H1 (cell line): Measurements from ENCODE around the gene CLPSL2. TPM values are rescaled to one million over a fixed set of nuclear protein-coding genes. Genes with fewer than 3 reads are reported as not detected.

ENCODE experiments used
- CTCF ChIA-PET: fragments of 300-600 bp; sonication (Branson Sonifier 250); formaldehyde crosslinking; loops from one replicate; lab custom pipeline; 2021; ENCODE audit not compliant: partially characterized antibody; lab: Charles Lee
- POLR2A ChIA-PET: fragments of 300-600 bp; sonication (Branson Sonifier 250); formaldehyde crosslinking; loops from one replicate; lab custom pipeline; 2021; ENCODE audit warnings: inconsistent platforms; ENCODE audit not compliant: partially characterized antibody; lab: Charles Lee
- DNase-seq, 2 experiments: peaks; one replicate each; pipeline versions ENCODE4 v3.0.0 to v3.0.0-alpha.2; 2010 to 2022; ENCODE audit warnings: low spot score in 2 of 2, low read depth in 1 of 2, mixed read lengths in 1 of 2
- FAIRE-seq: peaks from 2 replicates; lab custom pipeline; 2011; peaks lifted over from hg19 to GRCh38; lab: Jason Lieb, UNC
- H2AFZ ChIP-seq: 2 replicates; pipeline ENCODE4 v1.8.1; 2012; ENCODE audit warnings: low read length, inconsistent platforms
- H2AK5ac ChIP-seq: 2 replicates; pipeline ENCODE4 v1.6.1; 2013; ENCODE audit warnings: low read depth, low read length
- H2BK120ac ChIP-seq: replicated peaks from 2 replicates; pipeline ENCODE3; 2013; ENCODE audit warnings: low read depth, low read length, inconsistent platforms
- H2BK12ac ChIP-seq: 2 replicates; pipeline ENCODE4 v1.6.1; 2013; ENCODE audit warnings: low read depth, low read length
- H2BK15ac ChIP-seq: 2 replicates; pipeline ENCODE4 v1.6.1; 2013; ENCODE audit warnings: low read length
- H2BK20ac ChIP-seq: 2 replicates; pipeline ENCODE4 v1.6.1; 2013; ENCODE audit warnings: low read length
- H2BK5ac ChIP-seq: 2 replicates; pipeline ENCODE4 v1.6.1; 2013; ENCODE audit warnings: low read depth, low read length
- H3K14ac ChIP-seq: 2 replicates; pipeline ENCODE4 v1.6.1; 2013; ENCODE audit warnings: inconsistent platforms; ENCODE audit not compliant: insufficient read length
- H3K18ac ChIP-seq: 2 replicates; pipeline ENCODE4 v1.6.1; 2013; ENCODE audit warnings: low read length; ENCODE audit errors: extremely low read depth
- H3K23ac ChIP-seq: 2 replicates; pipeline ENCODE4 v1.6.1; 2013; ENCODE audit warnings: inconsistent platforms; ENCODE audit not compliant: insufficient read length
- H3K23me2 ChIP-seq: 2 replicates; pipeline ENCODE4 v1.6.1; 2013; ENCODE audit warnings: low read depth, low read length
- H3K27ac ChIP-seq: 2 replicates; pipeline ENCODE4 v1.6.1; 2011; ENCODE audit warnings: low read depth, low read length, inconsistent platforms
- H3K27me3 ChIP-seq, 4 experiments: replicated peaks in 1 of 4; 1 replicate in 1 of 4; 2 replicates in 3 of 4; pipeline versions ENCODE4 v1.6.1 to v1.8.1; 2011 to 2013; ENCODE audit warnings: low read length in 3 of 4, mild to moderate bottlenecking in 3 of 4, inconsistent platforms in 2 of 4, mixed read lengths in 2 of 4, moderate library complexity in 1 of 4; ENCODE audit not compliant: control insufficient read depth in 3 of 4, insufficient read depth in 3 of 4; ENCODE audit errors: extremely low read depth in 1 of 4
- H3K36me3 ChIP-seq, 4 experiments: 2 replicates each; pipeline versions ENCODE4 v1.6.1 to v1.8.1; 2011 to 2013; ENCODE audit warnings: mild to moderate bottlenecking in 4 of 4, low read length in 3 of 4, moderate library complexity in 2 of 4, control low read depth in 1 of 4, inconsistent platforms in 1 of 4; ENCODE audit not compliant: insufficient read depth in 4 of 4, control insufficient read depth in 2 of 4
- H3K4ac ChIP-seq: replicated peaks from 2 replicates; pipeline ENCODE3; 2013; ENCODE audit warnings: low read length, low read depth, mixed read lengths, inconsistent platforms; ENCODE audit not compliant: insufficient read length
- H3K4me1 ChIP-seq, 4 experiments: replicated peaks in 1 of 4; 1 replicate in 1 of 4; 2 replicates in 3 of 4; pipeline versions ENCODE4 v1.6.1 to v1.8.1; 2011 to 2013; ENCODE audit warnings: low read length in 3 of 4, inconsistent platforms in 2 of 4, mixed read lengths in 1 of 4; ENCODE audit not compliant: insufficient read depth in 4 of 4, control insufficient read depth in 3 of 4
- H3K4me2 ChIP-seq, 2 experiments: 2 replicates each; pipeline versions ENCODE4 v1.6.1 to v1.8.1; 2011 to 2013; ENCODE audit warnings: low read depth in 2 of 2, low read length in 2 of 2, control low read depth in 1 of 2, inconsistent platforms in 1 of 2, mild to moderate bottlenecking in 1 of 2; ENCODE audit not compliant: insufficient read depth in 1 of 2
- H3K4me3 ChIP-seq, 4 experiments: fragments of 200-600, 300-600 bp in 1 of 4; sonication (generic), shearing (Covaris generic), sonication (Bioruptor Twin) in 1 of 4; 2 replicates each; pipeline versions ENCODE4 v1.5.1 to v1.8.1; 2011 to 2016; ENCODE audit warnings: low read length in 4 of 4, low read depth in 3 of 4, control low read depth in 2 of 4, inconsistent platforms in 2 of 4, mild to moderate bottlenecking in 2 of 4, mixed read lengths in 1 of 4, moderate library complexity in 1 of 4; ENCODE audit not compliant: insufficient read depth in 2 of 4; ENCODE audit errors: extremely low read depth in 1 of 4
- H3K56ac ChIP-seq: replicated peaks from 2 replicates; pipeline ENCODE3; 2013; ENCODE audit warnings: low read depth, mild to moderate bottlenecking, mixed read lengths, low read length, inconsistent platforms; ENCODE audit not compliant: insufficient read length
- H3K79me1 ChIP-seq: 2 replicates; pipeline ENCODE4 v1.6.1; 2013; ENCODE audit warnings: low read depth, low read length, control low read depth
- H3K79me2 ChIP-seq, 2 experiments: 2 replicates each; pipeline versions ENCODE4 v1.6.1 to v1.8.1; 2012 to 2013; ENCODE audit warnings: low read length in 2 of 2, mild to moderate bottlenecking in 2 of 2, inconsistent platforms in 1 of 2; ENCODE audit not compliant: insufficient read depth in 2 of 2, control insufficient read depth in 1 of 2
- H3K9ac ChIP-seq, 4 experiments: replicated peaks in 1 of 4; 1 replicate in 1 of 4; 2 replicates in 3 of 4; pipeline versions ENCODE4 v1.6.1 to v1.8.1; 2011 to 2013; ENCODE audit warnings: low read depth in 3 of 4, low read length in 3 of 4, control low read depth in 2 of 4, mild to moderate bottlenecking in 2 of 4, moderate library complexity in 2 of 4, inconsistent platforms in 1 of 4; ENCODE audit errors: extremely low read depth in 1 of 4
- H3K9me3 ChIP-seq, 2 experiments: 2 replicates each; pipeline versions ENCODE4 v1.6.1 to v1.8.1; 2012 to 2013; ENCODE audit warnings: mild to moderate bottlenecking in 2 of 2, moderate library complexity in 2 of 2, control low read depth in 1 of 2, inconsistent platforms in 1 of 2, low read depth in 1 of 2, low read length in 1 of 2, mixed read lengths in 1 of 2; ENCODE audit not compliant: insufficient read depth in 2 of 2
- H4K20me1 ChIP-seq, 2 experiments: replicated peaks in 1 of 2; 2 replicates each; pipeline versions ENCODE3 to v1.8.1; 2011 to 2013; ENCODE audit warnings: inconsistent platforms in 2 of 2, low read length in 2 of 2, mild to moderate bottlenecking in 1 of 2; ENCODE audit not compliant: insufficient read depth in 2 of 2, control insufficient read depth in 1 of 2
- H4K5ac ChIP-seq: 2 replicates; pipeline ENCODE4 v1.6.1; 2013; ENCODE audit warnings: low read length, low read depth, mixed read lengths, inconsistent platforms; ENCODE audit not compliant: insufficient read length
- H4K8ac ChIP-seq: 2 replicates; pipeline ENCODE4 v1.8.0; 2013; ENCODE audit warnings: mild to moderate bottlenecking, moderate library complexity, low read length, inconsistent platforms; ENCODE audit not compliant: insufficient read depth; ENCODE audit errors: extremely low read depth
- H4K91ac ChIP-seq: replicated peaks from 2 replicates; pipeline ENCODE3; 2013; ENCODE audit warnings: low read length, mixed read lengths, inconsistent platforms; ENCODE audit not compliant: insufficient read length
- CHD2 ChIP-seq: IDR thresholded peaks from 2 replicates; pipeline ENCODE4 v1.6.1; 2012; ENCODE audit warnings: low read length, improper control_type of control experiment
- FOSL1 ChIP-seq: IDR thresholded peaks from 2 replicates; pipeline ENCODE4 v1.6.1; 2011; ENCODE audit warnings: mild to moderate bottlenecking, low read depth, low read length, moderate library complexity; ENCODE audit not compliant: insufficient read depth
- HDAC2 ChIP-seq, 2 experiments: fragments of 300-600 bp in 1 of 2; sonication (generic) in 1 of 2; IDR thresholded peaks; 2 replicates each; pipeline ENCODE4 v1.6.1; 2011 to 2012; ENCODE audit warnings: low read depth in 2 of 2, low read length in 2 of 2, mild to moderate bottlenecking in 2 of 2, moderate library complexity in 2 of 2, borderline replicate concordance in 1 of 2, inconsistent platforms in 1 of 2
- JUN ChIP-seq: IDR thresholded peaks from 2 replicates; pipeline ENCODE4 v1.6.1; 2011; ENCODE audit warnings: low read depth, mild to moderate bottlenecking, improper control_type of control experiment, low read length
- JUND ChIP-seq: IDR thresholded peaks from 2 replicates; pipeline ENCODE4 v1.6.1; 2011; ENCODE audit warnings: mild to moderate bottlenecking, improper control_type of control experiment, low read length
- POLR2A ChIP-seq, 2 experiments: IDR thresholded peaks; 1 replicate in 1 of 2; 2 replicates in 1 of 2; pipeline ENCODE4 v1.6.1; 2011; ENCODE audit warnings: low read depth in 2 of 2, low read length in 2 of 2, mild to moderate bottlenecking in 2 of 2; ENCODE audit errors: control extremely low read depth in 1 of 2
- SAP30 ChIP-seq: fragments of 300-600 bp; sonication (generic); IDR thresholded peaks from 2 replicates; pipeline ENCODE4 v1.7.1; 2012; ENCODE audit warnings: low read length, moderate library complexity, mild to moderate bottlenecking, inconsistent platforms; ENCODE audit not compliant: insufficient read depth, insufficient replicate concordance
- SP4 ChIP-seq: IDR thresholded peaks from 2 replicates; pipeline ENCODE4 v1.6.1; 2012; ENCODE audit warnings: low read length, inconsistent platforms
- TAF1 ChIP-seq: IDR thresholded peaks from 2 replicates; pipeline ENCODE4 v1.6.1; 2011; ENCODE audit warnings: mild to moderate bottlenecking, low read depth, low read length
- WGBS, 2 experiments: shearing (Covaris generic) in 1 of 2; methylation state at CpG; one replicate each; pipeline versions ENCODE4 v1.1.6 to v1.1.7; 2013 to 2015; ENCODE audit warnings: low lambda C conversion rate in 2 of 2, mixed read lengths in 2 of 2, inconsistent platforms in 1 of 2, low coverage in 1 of 2, missing lambda C conversion rate in 1 of 2; ENCODE audit not compliant: insufficient replicate concordance in 2 of 2, insufficient coverage in 1 of 2, insufficient read length in 1 of 2; ENCODE audit errors: extremely low coverage in 1 of 2, missing lambda C conversion rate in 1 of 2; 5-methylcytosine and 5-hydroxymethylcytosine counted together
- polyA plus RNA-seq, 7 experiments: library from polyadenylated mRNA; depleted of rRNA in 3 of 7; stranded (reverse) in 5 of 7; unstranded in 2 of 7; fragments of >200 nt in 5 of 7; fragments of 200-250 nt in 2 of 7; gene quantifications; 1 replicate in 5 of 7; 2 replicates in 1 of 7; 4 replicates in 1 of 7; pipeline versions ENCODE4 v1.2.1 to v1.2.3, GENCODE V29; 2011 to 2013; ENCODE audit warnings: missing spikeins in 2 of 7, mixed read lengths in 2 of 7
- total RNA-seq: library from RNA; stranded (reverse); fragmentation: NEBNext Ultra II Directional; extraction: Animal tissue kit (Norgen Biotek cat#: 25700); gene quantifications from 2 replicates; pipeline ENCODE4 v1.2.1, GENCODE V29; 2021

The CLPSL2 gene
- total and polyA plus RNA-seq, 2 of the 8 experiments (the other 6 are each of a cell fraction or from before 2014, with no cell fraction given) = 1.4 to 3.4 TPM

GRCh38 chr6:35795453-35796071 is 19.2 kb downstream of the CLPSL2 start:
- Histone ChIP-seq H2AFZ (no peak overlapping the region), H3K27me3 (no peaks in the 10 kb centered on the region), H3K27ac (no peak overlapping the region), H4K5ac (peak overlapping the region; percentile 22), H3K9ac (no peak overlapping the region), H4K20me1 (no peaks in the 10 kb centered on the region), H2BK5ac (no peak overlapping the region), H3K23ac (no peak overlapping the region), H3K56ac (no peak overlapping the region), H3K4me2 (no peak overlapping the region), H2BK15ac (no peak overlapping the region), H3K9me3 (no peaks in the 10 kb centered on the region), H3K4ac (no peak overlapping the region), H3K79me2 (no peaks in the 10 kb centered on the region), H4K91ac (no peak overlapping the region), H3K14ac (no peak overlapping the region), H3K36me3 (no peaks in the 10 kb centered on the region), H2AK5ac (no peak overlapping the region; the same call in 1 of the 2 replicates), H2BK20ac (no peak overlapping the region), H3K4me1 (peaks cover 0 to 7% (median 5%) of the 10 kb centered on the region in 4 experiments; a peak in 4 of 7 replicates), H3K18ac (no peak overlapping the region), H3K23me2 (no peaks in the 10 kb centered on the region), H3K79me1 (no peaks in the 10 kb centered on the region), H2BK12ac (0 out of 2 replicates have a peak overlapping the region, but pooled peaks have one; percentile 32), H3K4me3 (no peak overlapping the region), H4K8ac (no peak overlapping the region; the same call in 1 of the 2 replicates), H2BK120ac (no peak overlapping the region)
- 95% methylated on average over 11 of the region's 11 CpGs; no CpG with 5 or more reads in 1 of the 2 experiments for WGBS, 2 experiments
- CTCF ChIA-PET = interaction anchor here (1.0 to 4.9 kb wide), 3 partner anchors 9 to 454 kb away, joined by 3 to 27 read pairs (median 4); partner anchors contain the start of gene PPARD
- no peak for FAIRE-seq
- POLR2A ChIA-PET = interaction anchor here (0.6 to 0.7 kb wide), 2 partner anchors 309 to 625 kb away, joined by 3 to 4 read pairs; no protein-coding TSS in a partner anchor
- no peak for DNase-seq
- TF ChIP-seq JUND (no peak), FOSL1 (no peak), SAP30 (no peak), SP4 (no peak), CHD2 (no peak), POLR2A (IDR thresholded peaks at IDR 0.05; ENCODE audit: control extremely low read depth in 1 of 2, low read depth in 2 of 2, low read length in 2 of 2) (no peak), TAF1 (no peak), JUN (no peak), HDAC2 (IDR thresholded peaks at IDR 0.05; ENCODE audit: borderline replicate concordance in 1 of 2, low read depth in 2 of 2, low read length in 2 of 2) (no peak)
